CD4-positive, alpha-beta T cell (primary cell): Measurements from ENCODE around the gene DYNC1H1. TPM values are rescaled to one million over a fixed set of nuclear protein-coding genes. Genes with fewer than 3 reads are reported as not detected.

ENCODE experiments used
- ATAC-seq: fragments of 200-7000 bp; cut with Tn5 transposase; one replicate; pipeline ENCODE4 v1.10.0; 2022; ENCODE audit warnings: mild to moderate bottlenecking; ENCODE audit not compliant: poor library complexity
- CTCF ChIA-PET: fragments of 350-600 bp; sonication (Branson Sonifier 250); formaldehyde crosslinking; loops from one replicate; lab custom pipeline; 2021; ENCODE audit warnings: antibody characterized with exemption, inconsistent platforms; lab: Charles Lee
- POLR2A ChIA-PET: fragments of 350-600 bp; sonication (Branson Sonifier 250); formaldehyde crosslinking; loops from one replicate; lab custom pipeline; 2021; ENCODE audit warnings: antibody characterized with exemption, inconsistent platforms; lab: Charles Lee
- DNase-seq, 14 experiments: peaks; one replicate each; pipeline ENCODE4 v3.0.0-alpha.2; 2013 to 2020; ENCODE audit warnings: mixed read lengths in 2 of 14
- H3K27ac ChIP-seq, 2 donors: one replicate each; pipeline versions ENCODE4 v1.5.1 to v1.7.0; 2013; ENCODE audit warnings: low read length in 2 of 2, low read depth in 1 of 2, mild to moderate bottlenecking in 1 of 2
- H3K27me3 ChIP-seq, 2 experiments: 1 replicate in 1 of 2; 2 replicates in 1 of 2; pipeline versions ENCODE4 v1.6.1 to v1.7.0; 2013; ENCODE audit warnings: low read length in 2 of 2, control low read depth in 1 of 2, mild to moderate bottlenecking in 1 of 2, moderate library complexity in 1 of 2; ENCODE audit not compliant: insufficient read depth in 2 of 2, control insufficient read depth in 1 of 2
- H3K36me3 ChIP-seq: one replicate; pipeline ENCODE4 v1.6.1; 2013; ENCODE audit warnings: low read length, control low read depth; ENCODE audit not compliant: insufficient read depth
- H3K4me1 ChIP-seq: one replicate; pipeline ENCODE4 v1.6.1; 2013; ENCODE audit warnings: low read length, control low read depth; ENCODE audit not compliant: insufficient read depth
- H3K4me3 ChIP-seq: one replicate; pipeline ENCODE4 v1.5.1; 2013; ENCODE audit warnings: mild to moderate bottlenecking, low read length, moderate library complexity
- H3K9me3 ChIP-seq, 2 experiments: 1 replicate in 1 of 2; 2 replicates in 1 of 2; pipeline versions ENCODE4 v1.6.1 to v1.7.0; 2013; ENCODE audit warnings: low read length in 2 of 2, mild to moderate bottlenecking in 2 of 2, control low read depth in 1 of 2, moderate library complexity in 1 of 2; ENCODE audit not compliant: control insufficient read depth in 1 of 2, insufficient read depth in 1 of 2
- H3K27ac Mint-ChIP-seq: one replicate; pipeline ENCODE4 v1.8.0; 2020; ENCODE audit warnings: mixed read lengths
- H3K27me3 Mint-ChIP-seq: one replicate; pipeline ENCODE4 v1.8.0; 2021; ENCODE audit warnings: mixed read lengths
- H3K36me3 Mint-ChIP-seq: one replicate; pipeline ENCODE4 v1.8.0; 2021; ENCODE audit warnings: low read depth, mixed read lengths
- H3K4me1 Mint-ChIP-seq: one replicate; pipeline ENCODE4 v1.8.0; 2021; ENCODE audit warnings: low read depth, mixed read lengths
- H3K4me3 Mint-ChIP-seq: one replicate; pipeline ENCODE4 v1.8.0; 2020; ENCODE audit warnings: mild to moderate bottlenecking, mixed read lengths
- H3K9me3 Mint-ChIP-seq: one replicate; pipeline ENCODE4 v1.8.0; 2020; ENCODE audit warnings: mixed read lengths
- CTCF ChIP-seq: fragments of 200-600 bp; IDR thresholded peaks from one replicate; pipeline ENCODE4 v1.8.0; 2022; ENCODE audit warnings: antibody characterized with exemption, mild to moderate bottlenecking
- intact Hi-C, 2 experiments: fragments of 100-400 bp; cut with DNase I in 1 of 2; cut with micrococcal nuclease in 1 of 2; formaldehyde crosslinking; loops; one replicate each; pipeline versions ENCODE4 v1.15.1 to v1.9.0; 2023 to 2025; cut with DNase I, micrococcal nuclease
- total RNA-seq, 174 experiments: library from RNA in 2 of 174; stranded (reverse) in 2 of 174; gene quantifications; one replicate each; pipeline ENCODE4 v1.2.3 and lab custom pipeline; 2021 to 2026

The DYNC1H1 gene
- total RNA-seq, 2 experiments from 2014 or later, result 286 to 293 TPM

DNA sequence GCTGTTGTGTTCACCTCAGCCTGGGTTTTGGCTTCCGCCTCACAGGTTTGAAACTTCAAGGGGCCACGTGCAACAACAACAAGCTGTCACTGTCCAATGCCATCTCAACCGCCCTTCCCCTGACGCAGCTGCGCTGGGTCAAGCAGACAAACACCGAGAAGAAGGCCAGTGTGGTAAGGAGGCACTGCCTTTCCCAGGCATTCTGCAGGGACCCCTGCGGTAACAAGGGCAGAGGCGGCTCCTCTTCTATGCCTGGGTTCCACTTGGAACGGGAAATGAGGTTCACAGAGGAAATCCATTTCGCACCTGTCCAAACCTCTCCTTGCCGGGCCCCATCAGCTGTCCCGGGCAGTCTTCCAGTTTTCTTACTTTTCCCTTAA, 85.6 kb downstream of the DYNC1H1 start:
- ChIA-PET CTCF (interaction anchor here (1.8 kb wide), 1 partner anchor 46 kb away, joined by 5 read pairs; no protein-coding TSS in a partner anchor), POLR2A (interaction anchor here (0.9 kb wide), 1 partner anchor 36 kb away, joined by 3 read pairs; no protein-coding TSS in a partner anchor)
- no peak for TF ChIP-seq CTCF
- H3K4me1 Mint-ChIP-seq, result no peaks in the 10 kb centered on the region
- Histone ChIP-seq H3K4me3 (no peak overlapping the region), H3K27me3 (no peaks in the 10 kb centered on the region), H3K27ac (no peak overlapping the region), H3K36me3 (peaks cover 55% of the 10 kb centered on the region), H3K4me1 (no peaks in the 10 kb centered on the region), H3K9me3 (no peaks in the 10 kb centered on the region)
- H3K9me3 Mint-ChIP-seq, result no peaks in the 10 kb centered on the region
- no peak overlapping the region for H3K4me3 Mint-ChIP-seq
- H3K36me3 Mint-ChIP-seq, result peaks cover 75% of the 10 kb centered on the region
- no peaks in the 10 kb centered on the region for H3K27me3 Mint-ChIP-seq
- no peak for DNase-seq
- no peak overlapping the region for H3K27ac Mint-ChIP-seq
- intact Hi-C loops, result no loop called here
- ATAC-seq, result no peak

- no peak for ATAC-seq
- Histone ChIP-seq H3K27me3 (no peaks in the 10 kb centered on the region), H3K27ac (no peak overlapping the region), H3K4me3 (no peak overlapping the region), H3K4me1 (no peaks in the 10 kb centered on the region), H3K9me3 (no peaks in the 10 kb centered on the region), H3K36me3 (peaks cover 51% of the 10 kb centered on the region)
- H3K9me3 Mint-ChIP-seq, result no peaks in the 10 kb centered on the region
- no peak for TF ChIP-seq CTCF
- H3K36me3 Mint-ChIP-seq, result peaks cover 76% of the 10 kb centered on the region
- intact Hi-C loops, result no loop called here
- no peaks in the 10 kb centered on the region for H3K27me3 Mint-ChIP-seq
- no peaks in the 10 kb centered on the region for H3K4me1 Mint-ChIP-seq
- no peak overlapping the region for H3K27ac Mint-ChIP-seq
- H3K4me3 Mint-ChIP-seq, result no peak overlapping the region
- CTCF ChIA-PET, result no interaction called here
- DNase-seq, result no peak
- POLR2A ChIA-PET, result interaction anchor here (0.6 to 0.9 kb wide), 2 partner anchors 36 to 42 kb away, joined by 3 read pairs; no protein-coding TSS in a partner anchor
Observed at GRCh38 chr14:102050625-102051024, 86.3 kb downstream of the DYNC1H1 start.

DNA sequence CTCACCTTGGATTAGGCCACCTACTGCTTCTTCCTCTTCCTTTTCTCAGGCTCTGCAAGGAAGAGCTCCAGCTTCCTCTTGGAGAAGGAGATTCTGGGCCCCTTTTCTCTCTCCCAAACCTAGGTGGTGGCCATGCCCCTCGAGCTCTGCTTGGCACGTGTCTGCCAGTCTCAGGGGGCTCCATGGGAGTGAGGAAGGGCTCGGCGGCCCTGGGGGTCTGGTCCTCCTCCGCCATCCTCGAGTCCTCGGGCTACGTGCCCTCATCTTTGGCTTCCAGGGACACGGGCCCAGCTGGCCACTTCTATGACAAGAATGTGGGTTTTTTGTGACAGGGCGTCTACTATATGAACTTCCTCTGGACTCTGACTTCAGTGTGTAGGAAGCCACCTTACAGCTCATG, 88.1 kb downstream of the DYNC1H1 start:
- ATAC-seq (no peak), DNase-seq (no peak)
- ChIA-PET CTCF (interaction anchor here (1.9 kb wide), 1 partner anchor 44 kb away, joined by 6 read pairs; no protein-coding TSS in a partner anchor), POLR2A (no interaction called here)
- Mint-ChIP-seq H3K36me3 (peaks cover 61% of the 10 kb centered on the region), H3K4me3 (no peak overlapping the region), H3K9me3 (no peaks in the 10 kb centered on the region), H3K4me1 (no peaks in the 10 kb centered on the region), H3K27me3 (no peaks in the 10 kb centered on the region), H3K27ac (peak overlapping the region; percentile 20)
- peaks cover 44% of the 10 kb centered on the region for H3K36me3 ChIP-seq
- TF ChIP-seq CTCF, result no peak
- H3K9me3 ChIP-seq, result no peaks in the 10 kb centered on the region
- intact Hi-C loops, result no loop called here
- H3K4me1 ChIP-seq, result peaks cover 3% of the 10 kb centered on the region
- no peak overlapping the region for H3K27ac ChIP-seq
- no peak overlapping the region for H3K4me3 ChIP-seq
- H3K27me3 ChIP-seq, result no peaks in the 10 kb centered on the region
